Measurements from ENCODE around the gene RPIA. TPM values are rescaled to one million over a fixed set of nuclear protein-coding genes. Genes with fewer than 3 reads are reported as not detected.

RPIA gene
- total RNA-seq, 5 donors from 2014 or later (not counting 1 experiment from before 2014, with no cell fraction given): 23.6 to 30.3 (median 24.0) TPM

- H3K4me3 ChIP-seq (ENCODE audit: control insufficient read depth in 1 of 2, extremely low read depth in 1 of 2, low read length in 1 of 2): no peak overlapping the region
- peak overlapping the region; percentile 52 to 61 for H3K27ac Mint-ChIP-seq
- 67% methylated on average over 4 of the region's 6 CpGs for WGBS (ENCODE audit: insufficient coverage)
- H3K27ac ChIP-seq (ENCODE audit: low read length): no peak overlapping the region
- H3K4me1 Mint-ChIP-seq: peaks cover 4 to 5% (median 5%) of the 10 kb centered on the region in 3 donors
- no peaks in the 10 kb centered on the region for H3K27me3 ChIP-seq (replicated peaks in 1 of 2; ENCODE audit: control insufficient read depth in 2 of 2, extremely low read depth in 1 of 2, insufficient read depth in 2 of 2, low read length in 1 of 2)
- peaks cover 43% of the 10 kb centered on the region for H3K36me3 Mint-ChIP-seq
- no peaks in the 10 kb centered on the region for H3K9me3 ChIP-seq
- no peaks in the 10 kb centered on the region for H3K9me3 Mint-ChIP-seq
- ATAC-seq (replicated peaks in 1 of 4): no peak
- no peak overlapping the region for H3K4me3 Mint-ChIP-seq
- POLR2A ChIA-PET: interaction anchor here in 1 of 2 donors (0.5 kb wide), 1 partner anchor 35 kb away, joined by 4 read pairs; no protein-coding TSS in a partner anchor
- CTCF ChIA-PET: interaction anchor here in 1 of 2 donors (0.6 kb wide), 1 partner anchor 14 kb away, joined by 5 read pairs; no protein-coding TSS in a partner anchor
- no peak for DNase-seq
- H3K27me3 Mint-ChIP-seq: no peaks in the 10 kb centered on the region
- peaks cover 12 to 30% of the 10 kb centered on the region in 2 donors for H3K36me3 ChIP-seq (ENCODE audit: control insufficient read depth in 2 of 2, extremely low read depth in 1 of 2, insufficient read depth in 1 of 2, low read length in 1 of 2)
- no peaks in the 10 kb centered on the region for H3K4me1 ChIP-seq (ENCODE audit: control insufficient read depth in 1 of 2, extremely low read depth in 1 of 2, insufficient read depth in 2 of 2, low read length in 2 of 2)
These were observed 44.4 kb downstream of the RPIA start for GRCh38 chr2:88735853-88736252.

DNA sequence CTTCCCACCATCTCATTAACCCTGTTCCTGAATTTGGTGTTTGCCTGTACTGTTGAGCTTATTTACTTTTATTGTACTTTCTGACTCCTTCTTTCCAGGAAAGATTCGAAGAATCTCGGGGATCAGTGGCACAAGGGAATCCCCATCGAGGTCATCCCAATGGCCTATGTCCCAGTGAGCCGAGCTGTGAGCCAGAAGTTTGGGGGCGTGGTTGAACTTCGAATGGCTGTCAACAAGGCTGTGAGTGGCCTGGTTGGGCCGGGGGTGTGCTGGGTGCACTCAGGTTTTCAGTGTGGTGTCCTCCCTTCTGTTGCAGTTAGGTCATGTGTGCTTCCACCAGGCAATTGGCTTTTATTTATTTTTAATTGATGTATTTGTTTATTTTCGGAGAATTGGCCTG is 45.0 kb downstream of the RPIA start:
- H3K4me1 ChIP-seq (ENCODE audit: control insufficient read depth in 1 of 2, extremely low read depth in 1 of 2, insufficient read depth in 2 of 2, low read length in 2 of 2): no peaks in the 10 kb centered on the region
- DNase-seq (no peak), ATAC-seq (replicated peaks in 1 of 4) (no peak)
- H3K36me3 ChIP-seq (ENCODE audit: control insufficient read depth in 2 of 2, extremely low read depth in 1 of 2, insufficient read depth in 1 of 2, low read length in 1 of 2): peaks cover 12 to 30% of the 10 kb centered on the region in 2 donors
- H3K9me3 Mint-ChIP-seq: no peaks in the 10 kb centered on the region
- H3K9me3 ChIP-seq: no peaks in the 10 kb centered on the region
- H3K27me3 ChIP-seq (replicated peaks in 1 of 2; ENCODE audit: control insufficient read depth in 2 of 2, extremely low read depth in 1 of 2, insufficient read depth in 2 of 2, low read length in 1 of 2): no peaks in the 10 kb centered on the region
- H3K4me1 Mint-ChIP-seq: peaks cover 4 to 10% (median 5%) of the 10 kb centered on the region in 3 donors
- CTCF ChIA-PET: interaction anchor here (0.6 to 0.7 kb wide), 2 partner anchors 15 to 144 kb away, joined by 3 to 5 read pairs; no protein-coding TSS in a partner anchor
- POLR2A ChIA-PET: interaction anchor here in 1 of 2 donors (0.5 kb wide), 1 partner anchor 36 kb away, joined by 4 read pairs; no protein-coding TSS in a partner anchor
- no peak overlapping the region for H3K27ac ChIP-seq (ENCODE audit: low read length)
- no peaks in the 10 kb centered on the region for H3K27me3 Mint-ChIP-seq
- H3K27ac Mint-ChIP-seq: peak overlapping the region in 1 of 2 donors; percentile 12
- H3K4me3 ChIP-seq (ENCODE audit: control insufficient read depth in 1 of 2, extremely low read depth in 1 of 2, low read length in 1 of 2): no peak overlapping the region
- peaks cover 49% of the 10 kb centered on the region for H3K36me3 Mint-ChIP-seq
- H3K4me3 Mint-ChIP-seq: no peak overlapping the region
- 78% methylated on average over 5 of the region's 8 CpGs for WGBS (ENCODE audit: insufficient coverage)

- Mint-ChIP-seq H3K4me1 (peaks cover 5 to 18% (median 10%) of the 10 kb centered on the region in 3 donors), H3K27me3 (no peaks in the 10 kb centered on the region), H3K9me3 (no peaks in the 10 kb centered on the region), H3K36me3 (peaks cover 58% of the 10 kb centered on the region), H3K27ac (peak overlapping the region; percentile 23 to 42), H3K4me3 (no peak overlapping the region)
- H3K9me3 ChIP-seq: no peaks in the 10 kb centered on the region
- ChIA-PET POLR2A (interaction anchor here in 1 of 2 donors (0.6 kb wide), 1 partner anchor 226 kb away, joined by 4 read pairs; no protein-coding TSS in a partner anchor), CTCF (interaction anchor here in 1 of 2 donors (0.9 kb wide), 1 partner anchor 8 kb away, joined by 3 read pairs; no protein-coding TSS in a partner anchor)
- no peaks in the 10 kb centered on the region for H3K27me3 ChIP-seq (replicated peaks in 1 of 2; ENCODE audit: control insufficient read depth in 2 of 2, extremely low read depth in 1 of 2, insufficient read depth in 2 of 2, low read length in 1 of 2)
- no peak overlapping the region for H3K27ac ChIP-seq (ENCODE audit: low read length)
- peaks cover 12 to 33% of the 10 kb centered on the region in 2 donors for H3K36me3 ChIP-seq (ENCODE audit: control insufficient read depth in 2 of 2, extremely low read depth in 1 of 2, insufficient read depth in 1 of 2, low read length in 1 of 2)
- ATAC-seq (replicated peaks in 1 of 4): no peak
- no peak overlapping the region for H3K4me3 ChIP-seq (ENCODE audit: control insufficient read depth in 1 of 2, extremely low read depth in 1 of 2, low read length in 1 of 2)
- no peak for DNase-seq
- no peaks in the 10 kb centered on the region for H3K4me1 ChIP-seq (ENCODE audit: control insufficient read depth in 1 of 2, extremely low read depth in 1 of 2, insufficient read depth in 2 of 2, low read length in 2 of 2)
- 80% methylated on average over 4 of the region's 4 CpGs for WGBS (ENCODE audit: insufficient coverage)
These were observed 45.9 kb downstream of the RPIA start for GRCh38 chr2:88737385-88737784.

GRCh38 chr2:88738271-88738670 is 46.8 kb downstream of the RPIA start:
- peaks cover 62% of the 10 kb centered on the region for H3K36me3 Mint-ChIP-seq
- H3K27ac ChIP-seq (ENCODE audit: low read length): no peak overlapping the region
- no peak overlapping the region for H3K4me3 Mint-ChIP-seq

GRCh38 chr2:88739985-88740600 is 48.6 kb downstream of the RPIA start:
- Mint-ChIP-seq H3K4me3 (no peak overlapping the region), H3K4me1 (peaks cover 10 to 25% (median 15%) of the 10 kb centered on the region in 3 donors), H3K27me3 (no peaks in the 10 kb centered on the region), H3K9me3 (peaks cover 8 to 12% (median 8%) of the 10 kb centered on the region in 3 donors), H3K27ac (peak overlapping the region; percentile 47 to 64), H3K36me3 (peaks cover 81% of the 10 kb centered on the region)
- ChIA-PET POLR2A (no interaction called here), CTCF (interaction anchor here (0.6 to 1.4 kb wide), 10 partner anchors 9 to 179 kb away, joined by 3 to 8 read pairs (median 4); no protein-coding TSS in a partner anchor)
- Histone ChIP-seq H3K27me3 (replicated peaks in 1 of 2; ENCODE audit: control insufficient read depth in 2 of 2, extremely low read depth in 1 of 2, insufficient read depth in 2 of 2, low read length in 1 of 2) (no peaks in the 10 kb centered on the region), H3K4me1 (ENCODE audit: control insufficient read depth in 1 of 2, extremely low read depth in 1 of 2, insufficient read depth in 2 of 2, low read length in 2 of 2) (no peaks in the 10 kb centered on the region), H3K27ac (ENCODE audit: low read length) (no peak overlapping the region), H3K36me3 (ENCODE audit: control insufficient read depth in 2 of 2, extremely low read depth in 1 of 2, insufficient read depth in 1 of 2, low read length in 1 of 2) (peaks cover 12 to 45% of the 10 kb centered on the region in 2 donors), H3K9me3 (peaks cover under 1% of the 10 kb centered on the region), H3K4me3 (ENCODE audit: control insufficient read depth in 1 of 2, extremely low read depth in 1 of 2, low read length in 1 of 2) (no peak overlapping the region)
- WGBS (ENCODE audit: insufficient coverage): 0% methylated on average over 2 of the region's 7 CpGs
- peak; percentile 76 to 88 (median 82) for ATAC-seq (replicated peaks in 1 of 4)
- peak; percentile 29 to 83 (median 62) for DNase-seq

More at GRCh38 chr2:88738271-88738670, 46.8 kb downstream of the RPIA start:
- ATAC-seq (replicated peaks in 1 of 4) (no peak), DNase-seq (no peak)
- H3K27ac Mint-ChIP-seq: peak overlapping the region in 1 of 2 donors; percentile 64
- no peaks in the 10 kb centered on the region for H3K27me3 ChIP-seq (replicated peaks in 1 of 2; ENCODE audit: control insufficient read depth in 2 of 2, extremely low read depth in 1 of 2, insufficient read depth in 2 of 2, low read length in 1 of 2)
- peaks cover 5 to 18% (median 11%) of the 10 kb centered on the region in 3 donors for H3K4me1 Mint-ChIP-seq
- H3K4me3 ChIP-seq (ENCODE audit: control insufficient read depth in 1 of 2, extremely low read depth in 1 of 2, low read length in 1 of 2): no peak overlapping the region
- CTCF ChIA-PET: interaction anchor here in 1 of 2 donors (0.9 kb wide), 1 partner anchor 9 kb away, joined by 3 read pairs; no protein-coding TSS in a partner anchor
- 50% methylated on average over 1 of the region's 3 CpGs for WGBS (ENCODE audit: insufficient coverage)
- no peaks in the 10 kb centered on the region for H3K27me3 Mint-ChIP-seq
- POLR2A ChIA-PET: interaction anchor here in 1 of 2 donors (0.6 kb wide), 1 partner anchor 228 kb away, joined by 9 read pairs; no protein-coding TSS in a partner anchor
- H3K9me3 Mint-ChIP-seq: no peaks in the 10 kb centered on the region
- no peaks in the 10 kb centered on the region for H3K9me3 ChIP-seq
- peaks cover 12 to 38% of the 10 kb centered on the region in 2 donors for H3K36me3 ChIP-seq (ENCODE audit: control insufficient read depth in 2 of 2, extremely low read depth in 1 of 2, insufficient read depth in 1 of 2, low read length in 1 of 2)
- H3K4me1 ChIP-seq (ENCODE audit: control insufficient read depth in 1 of 2, extremely low read depth in 1 of 2, insufficient read depth in 2 of 2, low read length in 2 of 2): no peaks in the 10 kb centered on the region

DNA sequence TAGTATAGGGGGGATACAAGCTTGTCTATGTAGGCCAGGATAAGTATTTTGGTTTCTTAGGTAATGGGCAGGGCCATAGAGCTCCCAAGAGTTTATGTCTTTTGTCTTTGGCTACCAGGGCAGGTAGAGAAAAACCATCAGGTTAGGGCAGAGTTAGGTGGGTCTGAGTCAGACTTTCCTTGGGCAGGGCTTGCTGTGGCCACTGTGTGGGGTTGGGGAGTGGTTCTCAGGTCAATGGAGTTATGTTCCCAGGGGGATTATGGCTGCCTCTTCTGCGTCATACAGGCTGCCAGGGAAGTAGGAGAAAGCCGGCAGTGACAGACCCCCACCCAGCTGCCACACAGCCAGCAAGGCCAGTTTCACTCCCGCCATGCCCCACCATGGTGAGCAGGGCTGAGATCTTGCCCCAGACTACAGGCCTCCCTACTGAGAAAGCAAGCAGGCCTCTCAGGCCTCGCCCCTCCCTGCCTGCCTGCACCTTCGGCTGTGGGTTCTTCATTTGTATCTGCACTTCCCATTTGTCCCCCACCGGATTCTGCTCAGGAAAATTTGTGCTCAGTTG is 55.5 kb downstream of the RPIA start:
- Histone ChIP-seq H3K27ac (ENCODE audit: low read length) (no peak overlapping the region), H3K4me3 (ENCODE audit: control insufficient read depth in 1 of 2, extremely low read depth in 1 of 2, low read length in 1 of 2) (no peak overlapping the region), H3K4me1 (ENCODE audit: control insufficient read depth in 1 of 2, extremely low read depth in 1 of 2, insufficient read depth in 2 of 2, low read length in 2 of 2) (peaks cover 0 to 6% of the 10 kb centered on the region in 2 experiments), H3K9me3 (peaks cover 3% of the 10 kb centered on the region), H3K27me3 (replicated peaks in 1 of 2; ENCODE audit: control insufficient read depth in 2 of 2, extremely low read depth in 1 of 2, insufficient read depth in 2 of 2, low read length in 1 of 2) (no peaks in the 10 kb centered on the region), H3K36me3 (ENCODE audit: control insufficient read depth in 2 of 2, extremely low read depth in 1 of 2, insufficient read depth in 1 of 2, low read length in 1 of 2) (peaks cover 0 to 63% of the 10 kb centered on the region in 2 donors)
- Mint-ChIP-seq H3K4me3 (peak overlapping the region in 1 of 3 donors; percentile 55), H3K27me3 (no peaks in the 10 kb centered on the region), H3K9me3 (peaks cover 8 to 22% (median 17%) of the 10 kb centered on the region in 3 donors), H3K4me1 (peaks cover 36 to 77% (median 42%) of the 10 kb centered on the region in 3 donors), H3K27ac (peak overlapping the region in 1 of 2 donors; percentile 80), H3K36me3 (peaks cover 93% of the 10 kb centered on the region)
- POLR2A ChIA-PET: interaction anchor here in 1 of 2 donors (0.6 kb wide), 1 partner anchor 182 kb away, joined by 13 read pairs; no protein-coding TSS in a partner anchor
- ATAC-seq (replicated peaks in 1 of 4) (no peak), DNase-seq (no peak)
- CTCF ChIA-PET: interaction anchor here in 1 of 2 donors (1.3 kb wide), 1 partner anchor 13 kb away, joined by 4 read pairs; no protein-coding TSS in a partner anchor
- WGBS (ENCODE audit: insufficient coverage): 100% methylated on average over 5 of the region's 6 CpGs
